OCI-LY3 (cell line): ENCODE data around the gene ECHS1.

Experiments
- EZH2phosphoT487 ChIP-seq: fragments of 200-600 bp; shearing (Covaris generic); IDR thresholded peaks from 2 replicates; pipeline ENCODE4 v1.6.1; 2018; ENCODE audit warnings: antibody characterized with exemption, mixed run types, low read depth
- TF ChIP-seq, protein P1 (sequence below): fragments of 200-600, 300-600 bp; sonication (generic); IDR thresholded peaks from 2 replicates; pipeline ENCODE4 v1.5.1; 2014; ENCODE audit warnings: antibody characterized with exemption, low read length, low read depth

- TF ChIP-seq, protein P1, sequence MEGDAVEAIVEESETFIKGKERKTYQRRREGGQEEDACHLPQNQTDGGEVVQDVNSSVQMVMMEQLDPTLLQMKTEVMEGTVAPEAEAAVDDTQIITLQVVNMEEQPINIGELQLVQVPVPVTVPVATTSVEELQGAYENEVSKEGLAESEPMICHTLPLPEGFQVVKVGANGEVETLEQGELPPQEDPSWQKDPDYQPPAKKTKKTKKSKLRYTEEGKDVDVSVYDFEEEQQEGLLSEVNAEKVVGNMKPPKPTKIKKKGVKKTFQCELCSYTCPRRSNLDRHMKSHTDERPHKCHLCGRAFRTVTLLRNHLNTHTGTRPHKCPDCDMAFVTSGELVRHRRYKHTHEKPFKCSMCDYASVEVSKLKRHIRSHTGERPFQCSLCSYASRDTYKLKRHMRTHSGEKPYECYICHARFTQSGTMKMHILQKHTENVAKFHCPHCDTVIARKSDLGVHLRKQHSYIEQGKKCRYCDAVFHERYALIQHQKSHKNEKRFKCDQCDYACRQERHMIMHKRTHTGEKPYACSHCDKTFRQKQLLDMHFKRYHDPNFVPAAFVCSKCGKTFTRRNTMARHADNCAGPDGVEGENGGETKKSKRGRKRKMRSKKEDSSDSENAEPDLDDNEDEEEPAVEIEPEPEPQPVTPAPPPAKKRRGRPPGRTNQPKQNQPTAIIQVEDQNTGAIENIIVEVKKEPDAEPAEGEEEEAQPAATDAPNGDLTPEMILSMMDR = no peak
- TF ChIP-seq EZH2phosphoT487 = no peak
These were observed 16.4 kb downstream of the ECHS1 start for GRCh38 chr10:133356549-133357284.
